ENCODE data around the gene TSPAN17. TPM values are rescaled to one million over a fixed set of nuclear protein-coding genes. Genes with fewer than 3 reads are reported as not detected.

Gene TSPAN17
- total RNA-seq, 1 experiment from 2014 or later = 67.7 TPM

DNA sequence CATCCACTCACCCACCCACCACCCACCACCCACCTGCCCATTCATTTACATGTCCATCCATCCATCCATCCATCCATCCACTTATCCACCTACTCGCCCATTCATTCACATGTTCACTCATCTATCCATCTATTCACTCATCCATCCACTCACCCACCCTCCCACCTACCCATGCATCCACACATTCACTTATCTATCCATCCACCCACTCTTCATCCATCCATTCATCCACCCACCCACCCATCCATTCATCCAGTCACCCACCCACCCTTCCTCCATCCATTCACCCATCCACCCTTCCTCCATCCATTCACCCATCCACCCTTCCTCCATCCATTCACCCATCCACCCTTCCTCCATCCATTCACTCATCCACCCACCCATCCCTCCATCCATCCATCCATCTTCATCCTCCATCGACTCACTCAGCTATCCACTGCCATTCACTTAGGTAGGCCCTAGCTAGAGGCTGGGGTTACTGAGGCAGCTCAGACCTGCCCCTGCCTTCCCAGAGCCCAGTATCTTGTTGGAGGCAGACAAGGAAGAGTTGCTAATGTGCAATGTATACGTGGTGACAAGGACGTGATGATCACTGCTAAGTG lies 12.7 kb downstream of the TSPAN17 start:
- no peak for DNase-seq (ENCODE audit: low spot score)

DNA sequence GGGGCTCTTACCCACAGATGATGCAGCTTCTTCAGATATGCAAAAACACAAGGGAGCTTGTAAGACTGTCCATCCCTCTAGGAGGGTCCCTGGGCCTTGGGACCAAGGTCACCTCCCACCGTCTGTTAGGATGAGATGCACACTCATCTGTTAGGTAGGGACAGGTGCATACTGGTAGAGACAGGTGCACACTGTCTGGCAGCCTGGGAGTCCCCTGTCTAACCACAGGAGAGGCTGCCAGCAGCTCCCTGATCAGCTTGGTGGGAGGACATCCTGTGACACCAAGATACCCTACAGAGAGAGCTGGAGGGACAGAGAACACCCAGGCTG lies 13.2 kb downstream of the TSPAN17 start:
- DNase-seq (ENCODE audit: low spot score) = no peak

DNA sequence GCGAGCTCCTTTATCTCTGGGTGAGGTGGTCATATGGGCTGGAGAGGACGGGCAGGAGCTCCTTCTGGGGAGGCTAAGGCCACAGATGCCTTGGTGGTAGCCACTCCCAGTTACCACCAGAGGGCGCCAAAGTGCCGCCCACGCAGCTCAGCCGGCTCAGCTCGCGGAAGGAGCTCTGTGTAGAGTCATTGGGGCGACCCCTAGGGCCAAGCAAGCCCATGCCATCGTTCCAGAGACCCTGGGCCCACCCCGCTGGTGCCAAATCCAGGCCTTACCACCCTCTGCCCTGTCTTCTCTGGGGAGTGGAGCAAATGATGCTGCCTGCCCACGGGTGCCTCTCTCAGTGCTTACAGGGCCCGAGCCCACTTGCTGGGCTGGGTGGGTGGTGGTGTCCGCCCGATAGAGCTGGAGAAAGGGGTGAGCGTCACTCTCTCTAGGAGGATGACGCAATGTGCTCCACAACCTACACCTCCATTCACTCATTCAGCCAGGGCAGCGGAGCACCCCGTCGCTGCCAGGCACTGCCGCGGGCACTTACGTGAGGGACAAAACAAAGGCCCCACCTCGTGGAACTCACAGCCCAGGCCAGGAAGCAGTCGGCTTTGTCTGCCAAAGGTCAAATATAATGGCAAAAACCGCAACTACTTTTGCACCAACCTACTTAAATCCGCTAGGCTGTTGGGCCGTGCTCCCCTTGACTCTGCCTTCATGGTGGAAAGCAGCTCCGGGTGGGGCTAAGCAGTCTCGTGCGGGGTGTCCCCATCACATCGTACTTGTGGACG lies 13.8 kb downstream of the TSPAN17 start:
- DNase-seq (ENCODE audit: low spot score) = peak; percentile 72

DNA sequence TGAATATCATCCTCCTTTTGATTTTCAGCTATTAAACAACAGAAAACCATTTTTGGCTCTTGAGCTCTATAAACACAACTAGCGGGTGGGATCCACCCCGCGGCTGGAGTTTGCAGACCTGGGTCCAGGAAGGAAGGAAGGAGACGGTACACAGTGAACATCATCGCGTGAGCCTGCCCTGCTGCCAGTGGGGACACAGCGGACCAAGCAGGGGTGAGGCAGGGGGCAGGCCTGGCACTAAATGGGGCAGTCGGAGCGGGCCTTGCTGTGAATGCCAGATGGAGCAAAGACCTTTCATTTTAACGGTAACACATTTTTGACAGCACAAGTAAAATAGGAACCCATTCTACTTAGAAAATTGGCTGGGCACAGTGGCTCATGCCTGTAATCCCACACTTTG lies 14.4 kb downstream of the TSPAN17 start:
- no peak for DNase-seq (ENCODE audit: low spot score)

DNA sequence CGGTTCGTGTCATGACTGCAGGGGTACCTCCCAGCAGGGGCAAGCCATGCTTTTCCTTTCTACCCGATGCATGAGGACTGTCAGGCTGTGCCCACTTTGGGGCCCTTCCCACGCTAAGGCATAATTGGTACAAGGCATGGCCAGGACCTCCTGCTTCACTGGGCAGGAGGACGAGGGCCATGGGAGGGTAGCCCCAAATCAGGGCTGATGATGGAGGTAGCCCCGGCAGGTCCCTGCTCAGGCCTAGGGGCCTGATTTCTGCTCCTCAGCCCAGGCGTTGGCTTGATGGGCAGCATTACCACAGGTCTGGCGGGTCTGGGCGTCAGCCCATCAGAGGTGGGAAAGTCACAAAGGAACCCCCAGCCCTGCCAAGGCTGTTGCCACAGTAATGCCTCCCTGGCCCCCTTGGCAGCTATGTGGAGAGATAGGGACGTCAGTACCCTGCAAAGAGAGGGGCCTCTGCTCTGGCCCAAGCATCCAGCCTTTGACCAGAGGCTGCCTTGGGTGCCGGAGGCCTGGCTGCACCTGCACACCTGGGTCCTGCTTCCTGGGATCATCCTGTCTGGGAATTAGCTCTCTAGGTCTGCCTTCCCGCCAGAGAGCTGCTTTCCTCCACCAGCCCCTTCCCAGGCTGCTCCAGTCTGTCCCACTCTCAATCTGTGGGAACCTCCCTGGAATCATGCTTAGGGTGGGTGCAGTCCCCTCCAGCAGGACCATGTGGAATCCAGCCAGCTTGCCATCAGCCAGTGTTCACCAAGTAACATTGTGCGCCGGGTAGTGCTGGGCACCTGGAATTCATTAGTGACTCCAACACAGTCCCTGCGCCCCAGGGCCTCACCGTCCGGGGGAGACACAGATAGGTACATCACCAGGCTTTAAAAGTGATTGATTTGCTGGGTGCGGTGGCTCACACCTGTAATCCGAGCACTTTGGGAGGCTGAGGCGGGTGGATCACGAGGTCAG lies 15.4 kb downstream of the TSPAN17 start:
- no peak for DNase-seq (ENCODE audit: low spot score)

DNA sequence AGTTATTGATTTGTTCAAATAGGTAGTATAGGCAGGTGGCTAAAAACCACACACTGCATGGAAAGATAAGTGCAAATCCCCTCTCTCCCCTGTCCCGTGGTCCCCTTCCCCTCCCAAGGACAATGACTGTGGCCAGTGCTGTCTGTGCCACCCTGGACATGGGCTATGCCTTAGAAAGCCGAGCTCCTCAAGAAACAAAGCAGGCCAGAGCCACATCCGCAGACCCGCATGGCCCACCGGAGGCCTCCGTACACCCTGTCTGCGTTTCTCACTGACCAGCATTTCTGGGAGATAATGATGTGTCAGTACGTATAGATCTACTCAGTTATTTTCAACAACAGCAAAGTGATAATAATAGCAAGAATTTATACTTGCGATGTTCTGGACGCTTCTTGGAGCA lies 16.3 kb downstream of the TSPAN17 start:
- DNase-seq (ENCODE audit: low spot score) = no peak

DNA sequence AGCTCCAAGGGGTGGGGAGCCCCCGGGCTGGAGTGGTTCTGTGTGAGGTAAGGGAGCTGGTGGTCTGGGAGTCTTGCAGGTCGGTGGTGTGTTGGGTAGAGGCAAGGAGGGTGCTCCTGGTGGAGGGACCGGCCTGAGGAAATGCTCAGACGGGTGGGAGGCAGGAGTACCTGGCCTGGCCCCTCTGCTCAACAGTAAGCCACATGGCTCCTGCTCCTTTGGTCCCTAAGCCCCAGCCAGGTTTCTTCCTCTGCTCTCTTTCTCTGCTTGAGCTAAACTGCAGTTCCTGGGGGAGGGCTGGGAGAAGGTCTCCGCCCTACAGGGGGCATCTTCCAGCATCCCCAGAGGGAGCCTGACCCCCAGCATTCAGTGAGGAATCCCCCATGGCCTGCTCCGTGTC lies 17.2 kb downstream of the TSPAN17 start:
- no peak for DNase-seq (ENCODE audit: low spot score)

DNA sequence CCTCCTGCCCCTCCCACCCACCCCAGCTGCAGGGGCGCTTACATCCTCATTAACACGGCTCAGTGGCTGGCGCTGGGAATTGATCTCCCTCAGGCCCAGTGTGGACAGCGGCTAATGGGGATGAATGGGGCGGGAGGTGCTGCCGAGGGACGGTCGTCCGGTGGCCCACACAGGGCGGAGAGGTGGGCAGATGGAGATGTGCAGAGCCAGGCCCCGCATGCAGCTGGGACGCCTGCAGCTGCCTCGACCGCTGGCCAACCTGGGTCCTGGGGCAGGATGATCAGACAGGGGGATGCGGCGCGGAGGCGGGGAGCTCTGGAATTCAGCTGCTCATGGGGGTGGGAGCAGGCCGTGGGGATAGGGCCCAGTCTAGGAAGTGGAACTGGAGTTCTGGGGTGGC lies 17.6 kb downstream of the TSPAN17 start:
- no peak for DNase-seq (ENCODE audit: low spot score)

DNA sequence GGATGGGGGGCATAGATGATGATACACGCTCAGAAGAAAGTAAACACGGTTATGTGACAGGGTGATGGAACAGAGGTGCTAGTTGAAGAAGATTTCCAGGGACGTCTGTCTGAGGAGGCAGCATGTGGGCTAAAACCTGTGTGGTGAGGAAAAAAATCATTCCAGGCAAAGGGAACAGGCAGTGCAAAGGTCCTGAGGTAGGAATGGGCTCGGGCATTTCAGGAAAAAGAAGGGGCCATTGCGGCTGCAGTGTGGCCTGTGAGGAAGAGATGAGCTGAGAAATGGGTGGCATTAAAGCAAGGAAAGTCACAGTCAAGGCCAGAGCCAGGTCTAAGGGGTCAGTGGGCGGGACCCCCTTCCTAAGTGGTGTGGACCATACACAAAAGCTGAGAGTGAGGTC lies 18.2 kb downstream of the TSPAN17 start:
- no peak for DNase-seq (ENCODE audit: low spot score)

DNA sequence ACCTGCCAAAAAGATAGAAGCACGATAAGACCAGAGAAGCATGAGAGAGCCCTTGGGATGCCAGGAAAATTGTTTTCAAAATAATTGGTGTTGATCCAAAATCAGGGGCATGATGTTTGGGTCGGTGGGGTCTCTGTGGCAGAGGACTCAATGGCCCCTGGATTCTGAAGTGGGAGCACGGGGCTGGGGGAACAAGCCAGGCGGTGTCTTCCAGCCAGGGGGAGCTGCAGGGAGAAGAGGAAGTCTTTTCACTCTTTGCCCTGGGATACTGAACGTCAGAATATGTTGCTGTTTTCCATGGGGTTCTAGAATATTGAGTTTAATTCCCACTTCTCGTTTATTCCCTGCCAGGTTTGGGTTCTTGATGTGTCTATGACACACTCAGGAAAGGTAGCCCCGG lies 20.4 kb downstream of the TSPAN17 start:
- no peak for DNase-seq (ENCODE audit: low spot score)

DNA sequence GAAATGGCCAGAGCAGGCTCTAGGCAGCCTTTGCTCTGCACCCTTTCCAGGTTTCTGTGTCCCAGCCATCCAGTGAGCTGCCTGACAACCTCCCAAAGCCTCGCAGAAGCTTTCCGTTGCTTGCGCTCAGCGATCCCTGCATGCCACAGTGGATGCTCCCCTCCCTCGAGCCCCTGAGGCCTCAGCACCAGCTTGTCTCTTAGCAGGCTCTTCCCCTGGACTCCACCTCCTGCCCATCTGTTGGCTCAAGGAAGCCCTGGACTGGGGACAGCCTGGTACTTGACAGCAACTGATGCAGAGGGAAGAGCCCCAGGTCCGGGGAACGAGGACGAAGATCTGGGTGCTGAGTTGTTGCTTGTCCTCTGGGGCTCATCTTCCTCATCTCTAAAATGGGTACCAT lies 23.2 kb downstream of the TSPAN17 start:
- DNase-seq (ENCODE audit: low spot score) = no peak

DNA sequence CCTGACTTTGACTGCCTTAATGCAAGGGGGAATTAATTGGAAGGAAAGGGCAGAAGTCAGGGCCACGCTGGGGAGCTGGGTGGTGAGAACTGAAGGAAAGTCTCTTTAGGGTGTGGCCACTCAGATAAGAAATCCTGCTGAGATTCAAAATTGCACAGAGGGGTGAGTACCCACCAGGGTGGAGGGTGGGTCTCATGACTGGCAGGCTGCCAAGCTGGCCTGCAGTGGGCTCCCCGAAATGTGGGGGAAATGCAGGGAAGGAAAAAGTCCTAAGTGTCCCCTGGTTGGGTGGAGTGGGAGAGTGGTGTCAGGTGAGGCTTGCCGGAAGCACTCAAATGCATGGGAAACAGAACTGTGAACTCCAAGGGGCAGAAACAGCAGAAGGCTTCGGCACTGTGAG lies 24.1 kb downstream of the TSPAN17 start:
- no peak for DNase-seq (ENCODE audit: low spot score)

DNA sequence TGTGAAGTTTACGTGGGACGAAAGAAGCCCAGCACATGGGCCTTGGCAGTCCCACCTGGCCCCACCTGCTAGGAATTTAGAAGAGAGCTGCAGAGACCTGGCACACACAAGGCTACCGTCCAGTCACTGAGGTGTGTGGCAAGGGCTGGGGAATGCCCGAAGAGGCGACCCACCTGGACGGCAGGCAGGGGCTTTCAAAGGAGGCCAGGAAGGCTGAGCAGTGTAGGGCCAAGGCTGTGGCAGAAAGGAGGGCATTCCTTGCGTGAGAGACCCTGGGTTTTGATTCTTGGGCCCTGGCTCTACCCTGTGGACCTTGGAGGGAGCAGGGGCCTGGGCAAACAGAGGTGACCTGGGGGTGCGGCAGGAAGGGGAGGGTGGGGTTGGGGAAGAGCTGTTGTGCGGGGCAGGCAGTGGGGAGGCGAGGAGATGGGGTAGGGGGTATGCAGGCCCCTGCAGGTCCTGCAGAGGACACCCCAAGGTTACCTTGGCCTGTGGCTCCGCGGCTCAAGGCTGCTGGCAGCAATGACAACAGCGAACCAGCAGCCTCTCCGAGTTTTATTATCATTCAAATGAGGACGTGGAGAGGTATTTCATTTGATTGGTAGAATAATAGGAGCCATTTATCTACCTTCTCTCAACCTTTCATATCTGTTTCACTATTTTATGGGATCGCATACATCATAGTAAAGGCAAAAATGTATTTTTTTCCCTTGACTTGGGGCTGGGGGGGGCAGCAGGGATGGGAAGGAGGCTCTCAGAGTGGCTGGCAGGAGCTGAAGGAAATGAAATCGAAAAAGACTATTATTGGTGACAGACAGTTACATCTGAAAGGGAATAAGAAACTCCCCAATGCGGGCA lies 24.8 kb downstream of the TSPAN17 start:
- DNase-seq (ENCODE audit: low spot score) = no peak

DNA sequence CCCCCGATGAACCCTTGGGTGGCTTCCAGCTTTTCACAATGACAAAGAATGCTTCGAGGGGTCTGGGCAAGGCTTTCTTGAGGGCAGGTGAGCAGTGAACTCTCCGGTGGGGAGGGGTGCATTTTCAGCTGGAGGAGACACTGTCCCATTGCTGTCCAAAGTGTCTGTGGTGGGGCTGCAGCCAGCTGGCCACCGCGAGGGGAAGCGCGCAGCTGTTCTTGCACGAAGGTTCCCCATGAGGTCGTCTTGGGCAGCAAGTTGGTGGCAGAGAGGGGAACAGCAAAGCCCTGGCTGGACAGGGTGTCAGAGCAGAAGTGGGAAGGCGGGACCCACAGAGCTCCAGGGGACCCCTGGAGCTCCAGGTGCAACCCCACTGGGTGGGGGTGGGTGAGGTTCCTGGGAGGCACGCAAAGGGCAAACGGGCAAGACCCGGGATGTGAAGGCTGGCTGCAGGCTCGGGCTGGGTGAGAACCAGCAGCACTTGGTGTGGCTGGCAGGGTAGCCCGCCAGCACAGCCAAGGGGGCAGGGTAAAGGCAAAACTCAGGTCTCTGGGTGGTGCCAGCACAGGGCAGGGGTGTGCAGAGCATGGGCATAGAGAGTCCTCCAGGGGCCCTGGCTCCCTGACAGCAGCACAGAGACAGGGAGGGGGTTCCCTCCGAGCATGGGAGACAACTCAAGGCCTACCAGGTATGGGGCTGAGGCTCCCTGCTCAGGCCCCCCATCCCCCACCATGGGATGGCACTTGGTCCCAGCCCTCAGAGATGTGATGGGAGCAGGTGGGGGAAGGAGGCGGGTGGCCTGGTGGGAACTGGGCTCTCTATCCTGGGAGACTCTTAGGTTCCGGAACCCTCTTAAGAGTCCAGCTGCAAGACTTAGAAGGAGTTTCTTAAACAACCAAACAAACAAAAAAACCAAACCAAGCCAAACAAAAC lies 26.6 kb downstream of the TSPAN17 start:
- DNase-seq (ENCODE audit: low spot score) = no peak

DNA sequence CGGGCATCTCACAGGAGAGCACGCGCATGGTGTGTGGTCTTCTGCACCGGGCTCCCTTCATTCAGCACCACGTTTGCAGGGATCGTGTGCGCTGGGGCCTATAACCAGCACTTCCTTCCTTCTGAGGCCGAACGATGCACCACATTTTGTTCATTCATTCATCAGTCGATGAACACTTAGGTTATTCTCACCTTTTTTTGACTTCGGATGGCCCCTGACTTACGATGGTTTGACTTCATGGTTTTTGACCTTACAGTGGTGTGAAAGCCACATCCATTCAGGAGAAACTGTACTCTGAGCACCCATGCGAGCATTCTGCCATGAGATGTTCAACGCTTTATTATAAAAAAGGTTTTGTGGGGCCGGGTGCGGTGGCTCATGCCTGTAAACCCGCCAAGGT lies 27.5 kb downstream of the TSPAN17 start:
- no peak for DNase-seq (ENCODE audit: low spot score)

DNA sequence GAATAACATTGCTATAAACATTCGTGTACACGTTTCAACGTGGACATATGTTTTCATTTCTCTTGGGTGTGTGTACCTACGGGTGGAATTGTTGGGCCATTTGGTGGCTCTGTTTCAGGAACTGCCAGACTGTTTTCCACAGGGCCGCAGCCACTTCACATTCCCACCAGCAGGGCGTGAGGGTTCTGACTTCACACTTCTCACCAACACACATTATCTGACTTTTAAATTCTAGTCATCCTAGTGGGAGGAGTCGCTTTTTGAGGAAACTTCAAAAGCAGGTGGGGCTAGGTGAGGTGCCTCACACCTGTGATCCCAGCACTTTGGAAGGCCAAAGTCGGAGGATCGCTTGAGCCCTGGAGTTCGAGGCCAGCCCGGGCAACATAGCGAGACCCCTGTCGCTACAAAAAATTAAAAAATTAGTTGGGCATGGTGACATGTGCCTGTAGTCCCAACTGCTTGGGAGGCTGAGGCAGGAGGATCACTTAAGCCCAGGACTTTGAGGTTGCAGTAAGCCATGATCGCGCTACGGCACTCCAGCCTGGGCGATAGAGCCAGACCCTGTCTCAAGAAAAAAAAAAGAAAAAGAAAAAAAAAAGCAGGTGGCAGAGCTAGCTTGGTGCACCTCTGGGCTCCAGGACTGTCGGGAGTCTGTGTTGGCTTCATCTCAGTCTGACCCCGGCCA lies 28.5 kb downstream of the TSPAN17 start:
- DNase-seq (ENCODE audit: low spot score) = peak; percentile 61

DNA sequence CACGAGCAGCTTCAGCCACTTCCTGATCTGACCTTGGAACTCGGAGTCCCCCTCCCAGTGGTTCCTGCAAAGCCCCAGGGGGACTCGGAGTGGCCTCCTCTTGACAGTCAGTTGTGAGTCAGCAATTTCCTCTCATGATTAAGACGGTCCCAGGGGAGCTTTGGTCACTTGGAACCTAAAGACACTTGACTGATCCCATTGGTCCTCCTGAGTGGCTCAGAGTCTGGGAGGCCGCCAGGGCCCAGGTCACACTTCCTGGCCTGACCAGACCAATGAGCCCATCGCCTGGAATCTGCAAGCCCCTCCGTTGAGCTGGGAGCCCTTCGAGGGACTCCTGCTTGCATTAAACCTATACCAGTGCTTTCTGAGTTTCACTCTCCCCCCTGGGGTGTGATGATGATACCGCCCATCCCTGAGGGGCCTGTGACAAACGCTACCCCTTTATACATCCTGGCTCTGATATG lies 29.1 kb downstream of the TSPAN17 start:
- peak; percentile 87 for DNase-seq (ENCODE audit: low spot score)

DNA sequence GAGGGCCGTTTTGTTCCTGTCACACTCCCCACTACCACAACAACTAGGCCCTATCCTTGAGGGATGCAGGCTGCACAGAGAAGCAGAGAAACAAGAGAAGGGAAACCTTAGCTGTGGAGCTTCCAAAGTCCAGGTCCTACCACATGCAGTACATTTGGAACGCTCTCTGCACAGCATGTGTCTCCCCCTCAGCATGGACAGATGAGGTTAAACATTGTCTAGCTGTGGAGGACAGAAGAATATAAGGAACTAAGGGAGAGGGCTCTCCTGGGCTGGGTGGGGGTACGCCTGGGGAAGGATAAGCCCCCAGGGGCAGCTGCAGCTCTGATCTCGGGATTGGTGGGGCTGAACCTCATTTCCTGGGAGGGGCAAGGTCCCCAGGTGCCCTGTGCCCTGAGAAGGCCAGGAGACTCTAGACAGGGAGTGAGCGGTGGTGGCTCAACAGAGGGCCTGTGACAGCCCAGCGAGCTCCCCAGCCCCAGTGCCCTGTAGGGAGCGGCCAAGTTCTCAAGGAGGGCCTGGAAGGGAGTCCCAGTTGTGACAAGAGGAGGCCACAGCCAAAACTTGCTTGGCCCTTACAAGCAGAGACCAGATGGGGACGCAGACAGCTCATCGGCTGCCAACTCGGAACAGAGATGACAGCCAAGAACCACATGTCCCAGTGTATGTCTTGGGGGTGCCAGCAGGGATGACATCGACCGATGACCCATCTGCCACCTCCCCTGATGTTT lies 30.1 kb downstream of the TSPAN17 start:
- DNase-seq (ENCODE audit: low spot score) = no peak

DNA sequence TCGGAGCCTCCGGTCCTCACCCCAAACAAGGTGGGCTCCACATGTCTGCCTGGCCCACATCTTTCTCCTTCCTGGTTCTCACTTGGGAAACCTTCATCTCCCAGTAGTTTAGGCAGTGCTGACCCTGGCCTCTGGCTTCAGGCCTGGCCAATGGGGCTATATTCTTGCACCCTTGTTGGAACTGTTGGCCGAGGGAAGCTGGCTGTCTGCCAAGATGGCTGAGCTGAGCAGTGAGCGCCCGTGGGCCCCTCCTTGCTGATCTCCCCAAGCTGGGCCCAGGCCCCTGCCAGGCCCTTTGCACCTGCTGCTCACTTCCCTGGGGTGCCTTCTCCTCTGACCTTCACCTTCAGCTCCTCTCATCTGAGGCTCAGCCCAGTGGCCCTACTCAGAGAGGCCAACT lies 31.3 kb downstream of the TSPAN17 start:
- no peak for DNase-seq (ENCODE audit: low spot score)
